ENCODE results near the gene ACAD11.
A peak's percentile ranks its signal among the peaks of the same experiment; 100 is the strongest.
"Not testable (repeated sequence)": the region's sequence is repeated elsewhere in the genome, so short reads cannot be mapped to it uniquely, and the experiment has no call there.

The ACAD11 gene

GRCh38 chr3:132650153-132650552 lies 9.5 kb downstream of the ACAD11 start:
- DNase-seq: no peak

GRCh38 chr3:132645058-132645457 lies 14.6 kb downstream of the ACAD11 start:
- DNase-seq: no peak

- DNase-seq: no peak
Measured at GRCh38 chr3:132643366-132643765, 16.2 kb downstream of the ACAD11 start.

- DNase-seq: no peak
Measured at GRCh38 chr3:132642539-132642847, 17.1 kb downstream of the ACAD11 start.

GRCh38 chr3:132641837-132642538 lies 17.6 kb downstream of the ACAD11 start:
- DNase-seq: peak; percentile 35

- DNase-seq: not testable (repeated sequence)
Measured at GRCh38 chr3:132641427-132641826, 18.2 kb downstream of the ACAD11 start.

GRCh38 chr3:132638706-132639105 lies 20.9 kb downstream of the ACAD11 start:
- DNase-seq: no peak

- no peak for DNase-seq
Measured at GRCh38 chr3:132637590-132637989, 22.0 kb downstream of the ACAD11 start.

GRCh38 chr3:132635052-132635451 lies 24.6 kb downstream of the ACAD11 start:
- DNase-seq: no peak

- DNase-seq: no peak
Measured at GRCh38 chr3:132630612-132631011, 29.0 kb downstream of the ACAD11 start.

GRCh38 chr3:132629928-132630327 lies 29.7 kb downstream of the ACAD11 start:
- DNase-seq: no peak

- DNase-seq: no peak
Measured at GRCh38 chr3:132628157-132628556, 31.5 kb downstream of the ACAD11 start.

- no peak for DNase-seq
Measured at GRCh38 chr3:132626955-132627354, 32.7 kb downstream of the ACAD11 start.

- DNase-seq: no peak
Measured at GRCh38 chr3:132625613-132626012, 34.0 kb downstream of the ACAD11 start.

- no peak for DNase-seq
Measured at GRCh38 chr3:132624790-132625189, 34.8 kb downstream of the ACAD11 start.

- DNase-seq: no peak
Measured at GRCh38 chr3:132623646-132624045, 36.0 kb downstream of the ACAD11 start.

- DNase-seq: no peak
Measured at GRCh38 chr3:132622761-132623160, 36.8 kb downstream of the ACAD11 start.

GRCh38 chr3:132622148-132622547 lies 37.5 kb downstream of the ACAD11 start:
- no peak for DNase-seq

- no peak for DNase-seq
Measured at GRCh38 chr3:132616780-132617179, 42.8 kb downstream of the ACAD11 start.

- no peak for DNase-seq
Measured at GRCh38 chr3:132615881-132616280, 43.7 kb downstream of the ACAD11 start.

- DNase-seq: not testable (repeated sequence)
Measured at GRCh38 chr3:132615301-132615700, 44.3 kb downstream of the ACAD11 start.

GRCh38 chr3:132606620-132607019 lies 53.0 kb downstream of the ACAD11 start:
- not testable (repeated sequence) for DNase-seq

GRCh38 chr3:132606085-132606484 lies 53.5 kb downstream of the ACAD11 start:
- DNase-seq: no peak

GRCh38 chr3:132605374-132605792 lies 54.2 kb downstream of the ACAD11 start:
- no peak for DNase-seq

- DNase-seq: not testable (repeated sequence)
Measured at GRCh38 chr3:132600614-132601013, 59.0 kb downstream of the ACAD11 start.

Measured in CD4-positive, alpha-beta T cell treated with Interleukin-21 for 1 hour (primary cell).